ENCODE data around the gene PRICKLE3.

The PRICKLE3 gene

DNA sequence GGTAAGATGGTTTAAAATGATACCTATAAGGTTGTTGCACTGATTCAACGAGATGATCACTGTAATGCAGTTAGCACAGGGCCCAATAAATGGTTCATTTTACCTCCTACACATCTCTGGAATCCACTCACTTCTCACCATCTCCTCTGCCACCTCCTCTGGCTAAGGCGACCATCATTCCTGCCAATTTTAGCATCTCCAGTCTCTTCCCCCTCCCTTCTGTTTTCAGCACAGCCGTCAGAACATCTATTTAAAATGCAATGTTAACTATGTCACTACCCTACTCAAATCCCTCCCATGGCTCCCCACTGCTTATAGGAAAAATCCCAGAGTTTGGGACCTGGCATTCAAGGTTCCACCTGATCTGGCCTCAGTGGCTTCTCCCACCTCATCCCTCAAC, 17.4 kb upstream of the PRICKLE3 start:
- Histone ChIP-seq H3K4me3 (no peak overlapping the region), H3K4me1 (peaks cover 0 to 18% (median 6%) of the 10 kb centered on the region in 10 experiments; a peak in 12 of 20 replicates), H3K27me3 (peaks cover 30 to 74% (median 55%) of the 10 kb centered on the region in 11 experiments), H3K9me3 (replicated peaks in 1 of 11) (no peaks in the 10 kb centered on the region), H3K36me3 (no peaks in the 10 kb centered on the region), H3K4me2 (no peak overlapping the region), H3K27ac (no peak overlapping the region), H3K9ac (no peak overlapping the region), H4K20me1 (peaks cover 0 to 16% (median 0%) of the 10 kb centered on the region in 11 experiments; a peak in 3 of 22 replicates)
- no peak for TF ChIP-seq Cebpa-rat (IDR thresholded peaks at IDR 0.05)

DNA sequence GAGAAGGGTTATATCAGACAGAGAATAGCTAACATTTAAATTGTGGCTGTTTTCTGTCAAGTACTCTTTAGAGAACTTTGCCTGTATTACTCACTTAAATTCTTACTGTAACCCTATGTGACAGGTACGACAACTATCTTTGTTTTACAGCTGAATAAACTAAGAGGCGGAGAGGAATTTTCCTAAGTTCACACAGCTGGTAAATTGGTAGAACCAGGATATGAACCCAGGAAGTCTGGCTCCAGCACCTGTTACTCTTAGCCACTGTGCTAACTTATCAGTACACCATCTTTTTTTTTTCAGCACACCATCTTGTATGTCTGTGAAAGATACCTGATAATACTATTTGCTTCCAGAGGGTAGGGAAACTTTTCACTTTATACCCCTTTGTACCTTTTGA, 15.8 kb upstream of the PRICKLE3 start:
- Histone ChIP-seq H3K36me3 (no peaks in the 10 kb centered on the region), H3K4me1 (peaks cover 0 to 18% (median 6%) of the 10 kb centered on the region in 10 experiments; a peak in 12 of 20 replicates), H3K4me3 (no peak overlapping the region), H3K27me3 (peaks cover 43 to 86% (median 68%) of the 10 kb centered on the region in 11 experiments), H3K27ac (no peak overlapping the region), H3K9ac (no peak overlapping the region), H4K20me1 (peaks cover 0 to 24% (median 0%) of the 10 kb centered on the region in 11 experiments; a peak in 5 of 22 replicates), H3K4me2 (no peak overlapping the region), H3K9me3 (replicated peaks in 1 of 11) (no peaks in the 10 kb centered on the region)
- TF ChIP-seq Cebpa-rat (IDR thresholded peaks at IDR 0.05) = no peak

DNA sequence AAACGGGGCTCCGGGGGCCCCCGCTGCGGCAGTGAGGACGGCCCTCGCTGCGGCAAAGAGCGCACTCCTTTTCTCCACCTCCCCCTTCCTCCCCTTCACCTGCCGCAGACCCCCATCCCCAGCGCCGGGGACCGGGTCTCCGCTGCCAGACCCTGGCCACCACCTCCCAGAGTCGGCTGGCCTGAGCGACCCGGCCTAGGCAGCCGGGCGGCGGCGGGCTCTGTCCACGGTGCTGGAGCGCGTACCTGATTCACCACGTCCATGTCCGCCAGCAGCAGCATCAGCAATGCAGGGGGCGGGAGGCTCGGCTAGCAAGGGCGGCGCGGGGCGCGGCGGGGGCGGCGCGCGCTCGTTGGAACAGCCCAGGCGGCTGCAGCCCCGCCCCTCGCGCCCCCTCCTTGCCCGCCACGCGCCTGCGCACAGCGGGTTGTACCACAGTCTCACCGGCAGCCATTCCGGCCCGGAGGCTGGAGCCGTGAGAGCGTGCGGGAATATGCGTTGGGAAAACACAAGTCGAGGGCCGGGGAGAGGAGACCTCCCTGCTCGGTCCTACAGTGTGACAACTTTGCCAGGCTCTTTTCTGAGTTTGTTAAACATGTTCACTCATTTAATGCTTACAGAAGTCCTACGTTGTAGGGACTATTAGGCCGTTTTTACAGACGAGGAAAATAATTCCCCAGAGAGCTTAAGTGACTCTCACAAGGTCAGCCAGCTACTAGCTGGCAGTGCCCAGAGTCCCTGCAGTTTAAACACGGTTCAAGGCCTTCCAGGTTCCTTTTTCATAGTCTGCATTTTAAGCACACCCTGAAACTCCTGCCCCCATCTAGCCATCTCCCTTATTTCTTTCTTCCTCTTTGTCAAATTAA, 14.0 kb upstream of the PRICKLE3 start, which contains the start of gene SYP:
Gene SYP (minus strand): TSS at position 288 of the 866 bp plus-strand sequence. CDS start 7 bp downstream, at position 281.
- H3K9me3 ChIP-seq (replicated peaks in 1 of 11) = no peaks in the 10 kb centered on the region
- peak within 1 kb of the TSS; percentile 62 to 88 (median 72) for H3K4me2 ChIP-seq
- H3K27me3 ChIP-seq = peaks cover 42 to 93% (median 80%) of the 10 kb centered on the region in 11 experiments
- peaks cover 0 to 34% (median 0%) of the 10 kb centered on the region in 11 experiments; a peak in 6 of 22 replicates for H4K20me1 ChIP-seq
- no peak for TF ChIP-seq Cebpa-rat (IDR thresholded peaks at IDR 0.05)
- H3K27ac ChIP-seq = peak within 1 kb of the TSS in 9 of 11 experiments; percentile 34 to 71 (median 53); a peak in 15 of 22 replicates
- H3K4me3 ChIP-seq = peak within 1 kb of the TSS; percentile 38 to 62 (median 51)
- peak within 1 kb of the TSS; percentile 51 to 70 (median 62); a peak in 19 of 22 replicates for H3K9ac ChIP-seq
- H3K4me1 ChIP-seq = peaks cover 0 to 18% (median 6%) of the 10 kb centered on the region in 10 experiments; a peak in 12 of 20 replicates
- H3K36me3 ChIP-seq = no peaks in the 10 kb centered on the region

DNA sequence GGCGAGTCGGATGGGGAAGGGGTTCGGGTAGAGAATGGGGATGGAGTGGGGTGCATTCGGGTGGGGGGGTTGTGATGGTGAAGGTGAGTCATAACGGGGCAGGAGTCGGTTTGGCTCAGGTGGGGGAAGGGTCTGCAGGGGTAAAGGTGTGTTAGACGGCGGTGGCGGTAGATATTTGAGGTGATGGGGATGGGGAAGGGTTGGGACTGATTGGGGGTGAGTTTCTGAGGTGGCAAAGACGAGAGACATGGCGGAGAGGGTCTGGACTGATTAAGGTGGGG, 13.1 kb upstream of the PRICKLE3 start:
- no peak overlapping the region for H3K27ac ChIP-seq
- no peaks in the 10 kb centered on the region for H3K9me3 ChIP-seq (replicated peaks in 1 of 11)
- no peak overlapping the region for H3K9ac ChIP-seq
- H3K4me1 ChIP-seq = peaks cover 0 to 18% (median 6%) of the 10 kb centered on the region in 10 experiments; a peak in 12 of 20 replicates
- H3K27me3 ChIP-seq = peaks cover 37 to 91% (median 74%) of the 10 kb centered on the region in 11 experiments
- TF ChIP-seq Cebpa-rat (IDR thresholded peaks at IDR 0.05) = no peak
- H3K4me3 ChIP-seq = peak overlapping the region in 1 of 10 experiments; percentile 53; a peak in 2 of 20 replicates
- H3K36me3 ChIP-seq = no peaks in the 10 kb centered on the region
- H3K4me2 ChIP-seq = peak overlapping the region in 10 of 11 experiments; percentile 12 to 88 (median 72); a peak in 11 of 22 replicates
- H4K20me1 ChIP-seq = peaks cover 0 to 27% (median 0%) of the 10 kb centered on the region in 11 experiments; a peak in 5 of 22 replicates

DNA sequence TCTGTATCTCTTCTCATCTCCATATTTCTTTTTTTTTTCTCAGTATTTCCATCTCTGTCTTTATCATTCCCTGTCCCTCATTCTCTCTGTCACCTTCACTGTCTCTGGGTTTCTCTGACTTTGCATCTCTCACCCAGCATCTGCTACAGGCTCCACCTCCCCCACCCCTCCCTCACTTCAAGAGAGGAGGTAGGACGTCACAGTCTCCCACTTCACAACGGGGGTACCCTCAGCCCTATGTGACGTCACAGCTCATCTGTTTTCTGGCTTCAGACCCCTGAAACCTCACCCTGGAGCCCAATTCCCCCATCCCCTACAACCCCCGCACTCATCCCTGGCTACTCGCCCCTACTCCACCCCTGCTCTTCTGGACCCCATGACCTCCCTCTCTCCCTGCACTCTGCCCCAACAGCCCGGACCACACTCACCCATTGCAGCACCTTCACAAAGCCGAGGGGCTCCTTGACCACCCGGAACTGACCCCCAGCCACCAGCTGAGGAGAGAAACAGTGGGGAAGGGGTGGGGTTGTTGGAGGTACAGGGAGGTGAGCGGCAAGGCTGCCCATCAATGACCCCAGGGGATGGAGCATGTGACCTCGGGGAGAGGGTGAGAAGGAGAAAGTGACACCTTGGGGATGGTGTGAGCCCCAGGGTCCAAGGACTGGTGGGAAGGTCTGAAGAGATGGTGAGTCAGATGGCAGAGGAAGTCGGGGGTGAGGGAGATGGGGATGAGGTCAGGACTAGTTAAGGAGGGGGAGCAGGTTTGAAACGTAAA, 12.6 kb upstream of the PRICKLE3 start:
- Histone ChIP-seq H4K20me1 (peaks cover 0 to 25% (median 0%) of the 10 kb centered on the region in 11 experiments; a peak in 5 of 22 replicates), H3K4me2 (peak overlapping the region in 5 of 11 experiments; percentile 12 to 82 (median 72); a peak in 5 of 22 replicates), H3K4me3 (no peak overlapping the region)

DNA sequence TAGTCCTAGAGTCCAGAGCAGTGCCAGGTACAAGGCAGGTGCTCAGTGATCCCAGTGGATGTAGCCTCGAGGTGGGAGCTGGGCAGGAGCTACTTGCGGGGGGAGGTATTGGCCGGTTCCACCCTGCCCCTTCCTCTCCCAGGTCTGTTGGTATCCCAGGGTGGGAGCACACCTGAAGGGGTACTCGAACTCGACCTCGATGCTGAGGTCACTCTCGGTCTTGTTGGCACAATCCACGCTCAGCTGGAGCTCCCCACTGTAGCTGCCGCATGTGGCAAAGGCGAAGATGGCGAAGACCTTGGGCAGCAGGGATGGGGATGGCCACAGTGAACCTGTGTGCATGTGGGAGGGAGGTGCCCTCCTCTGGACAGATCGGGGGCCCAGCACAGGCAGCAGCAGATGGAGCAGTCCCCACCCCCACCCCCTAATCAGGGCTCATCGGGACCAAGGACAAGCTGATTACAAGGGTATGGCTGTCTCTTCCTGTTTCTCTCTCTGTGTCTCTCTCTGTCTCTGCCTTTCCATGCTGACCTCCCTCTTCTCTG, 11.4 kb upstream of the PRICKLE3 start:
- Histone ChIP-seq H3K4me2 (no peak overlapping the region), H3K27ac (no peak overlapping the region), H3K4me1 (peaks cover under 1 to 19% (median 8%) of the 10 kb centered on the region in 10 experiments; a peak in 16 of 20 replicates), H3K27me3 (peaks cover 30 to 80% (median 57%) of the 10 kb centered on the region in 11 experiments), H3K9ac (no peak overlapping the region), H3K36me3 (no peaks in the 10 kb centered on the region), H3K9me3 (replicated peaks in 1 of 11) (no peaks in the 10 kb centered on the region), H3K4me3 (no peak overlapping the region), H4K20me1 (peaks cover 0 to 25% (median 0%) of the 10 kb centered on the region in 11 experiments; a peak in 6 of 22 replicates)
- TF ChIP-seq Cebpa-rat (IDR thresholded peaks at IDR 0.05) = no peak

More for the DNA sequence above, 12.6 kb upstream of the PRICKLE3 start:
- Histone ChIP-seq H3K9me3 (replicated peaks in 1 of 11) (no peaks in the 10 kb centered on the region), H3K4me1 (peaks cover 0 to 18% (median 6%) of the 10 kb centered on the region in 10 experiments; a peak in 12 of 20 replicates), H3K36me3 (no peaks in the 10 kb centered on the region), H3K9ac (no peak overlapping the region), H3K27ac (no peak overlapping the region), H3K27me3 (peaks cover 33 to 91% (median 69%) of the 10 kb centered on the region in 11 experiments)
- TF ChIP-seq Cebpa-rat (IDR thresholded peaks at IDR 0.05) = no peak

- H3K27me3 ChIP-seq = peaks cover 16 to 60% (median 40%) of the 10 kb centered on the region in 11 experiments
- H3K4me1 ChIP-seq = peaks cover 9 to 30% (median 24%) of the 10 kb centered on the region in 10 experiments; a peak in 19 of 20 replicates
- no peak overlapping the region for H3K4me2 ChIP-seq
- peaks cover 0 to 18% (median 0%) of the 10 kb centered on the region in 11 experiments; a peak in 6 of 22 replicates for H4K20me1 ChIP-seq
- 0 out of 22 replicates have a peak, but pooled peaks cover 0 to 4% (median 0%) of the 10 kb centered on the region in 11 experiments for H3K9me3 ChIP-seq (replicated peaks in 1 of 11)
- H3K27ac ChIP-seq = no peak overlapping the region
- H3K4me3 ChIP-seq = no peak overlapping the region
- TF ChIP-seq Cebpa-rat (IDR thresholded peaks at IDR 0.05) = no peak
- H3K9ac ChIP-seq = peak overlapping the region in 1 of 11 experiments; percentile 14; a peak in 1 of 22 replicates
- H3K36me3 ChIP-seq = no peaks in the 10 kb centered on the region
Observed at GRCh38 chrX:49193542-49193964, 7.4 kb upstream of the PRICKLE3 start.

- H3K36me3 ChIP-seq = no peaks in the 10 kb centered on the region
- H3K27me3 ChIP-seq = peaks cover 10 to 59% (median 33%) of the 10 kb centered on the region in 11 experiments; a peak in 21 of 22 replicates
- H3K27ac ChIP-seq = no peak overlapping the region
- H3K4me1 ChIP-seq = peaks cover 14 to 36% (median 28%) of the 10 kb centered on the region in 10 experiments; a peak in 19 of 20 replicates
- H3K4me2 ChIP-seq = peak overlapping the region in 8 of 11 experiments; percentile 49 to 78 (median 66); a peak in 4 of 22 replicates
- no peak overlapping the region for H3K4me3 ChIP-seq
- peaks cover 0 to 13% (median 0%) of the 10 kb centered on the region in 11 experiments; a peak in 6 of 22 replicates for H4K20me1 ChIP-seq
- 0 out of 22 replicates have a peak, but pooled peaks cover 0 to 4% (median 0%) of the 10 kb centered on the region in 11 experiments for H3K9me3 ChIP-seq (replicated peaks in 1 of 11)
- no peak for TF ChIP-seq Cebpa-rat (IDR thresholded peaks at IDR 0.05)
- peak overlapping the region in 1 of 11 experiments; percentile 14; a peak in 1 of 22 replicates for H3K9ac ChIP-seq
Observed at GRCh38 chrX:49192722-49193328, 6.7 kb upstream of the PRICKLE3 start.
